Transverse colon (tissue), 4 donors: ENCODE measurements around the gene FUT9. TPM values are rescaled to one million over a fixed set of nuclear protein-coding genes. Genes with fewer than 3 reads are reported as not detected.
"Not testable (repeated sequence)": the region's sequence is repeated elsewhere in the genome, so short reads cannot be mapped to it uniquely, and the experiment has no call there.

Experiments
- DNase-seq: peaks from one replicate; pipeline ENCODE4 v3.0.0-alpha.2; 2019
- H3K27ac ChIP-seq, 4 donors: fragments of 200-600 bp; sonication (generic); 2 replicates each; pipeline ENCODE4 v1.5.1; 2016 to 2018; ENCODE audit warnings: inconsistent platforms in 4 of 4
- H3K27me3 ChIP-seq: fragments of 200-600 bp; sonication (generic); 2 replicates; pipeline ENCODE4 v1.5.1; 2017; ENCODE audit warnings: inconsistent platforms
- H3K36me3 ChIP-seq, 4 donors: fragments of 200-600 bp; sonication (generic); 2 replicates each; pipeline ENCODE4 v1.5.1; 2017 to 2019; ENCODE audit warnings: inconsistent platforms in 4 of 4
- H3K4me1 ChIP-seq, 4 donors: fragments of 200-600 bp; sonication (generic); 2 replicates each; pipeline ENCODE4 v1.5.1; 2017 to 2020; ENCODE audit warnings: inconsistent platforms in 4 of 4
- H3K4me3 ChIP-seq, 4 donors: fragments of 200-600 bp; sonication (generic); 1 replicate in 1 of 4; 2 replicates in 3 of 4; pipeline versions ENCODE4 v1.5.1 to v1.6.1; 2017 to 2019; ENCODE audit warnings: inconsistent platforms in 4 of 4
- H3K9me3 ChIP-seq, 2 donors: fragments of 200-600 bp; sonication (generic); 2 replicates each; pipeline ENCODE4 v1.5.1; 2017 to 2019; ENCODE audit warnings: inconsistent platforms in 2 of 2
- CTCF ChIP-seq, 5 experiments: fragments of 200-600 bp in 3 of 5; fragments of 450-650 bp in 2 of 5; sonication (generic) in 3 of 5; IDR thresholded peaks; 1 replicate in 2 of 5; 2 replicates in 3 of 5; pipeline ENCODE4 v1.5.1; 2016 to 2017; ENCODE audit warnings: antibody characterized with exemption in 5 of 5, inconsistent platforms in 3 of 5, mild to moderate bottlenecking in 2 of 5, moderate library complexity in 1 of 5
- EP300 ChIP-seq: sonication (generic); formaldehyde crosslinking; IDR thresholded peaks from one replicate; pipeline ENCODE4 v1.6.1; 2017; ENCODE audit warnings: antibody characterized with exemption, low read depth
- POLR2A ChIP-seq: fragments of 450-650 bp; IDR thresholded peaks from one replicate; pipeline ENCODE4 v1.6.1; 2016; ENCODE audit warnings: antibody characterized with exemption, mild to moderate bottlenecking, moderate library complexity
- POLR2AphosphoS5 ChIP-seq, 3 donors: sonication (generic); formaldehyde crosslinking; IDR thresholded peaks; one replicate each; pipeline ENCODE4 v1.6.1; 2016; ENCODE audit warnings: antibody characterized with exemption in 3 of 3
- WGBS, 2 donors: methylation state at CpG; one replicate each; pipeline ENCODE4 v1.1.5; 2018; ENCODE audit warnings: low coverage in 1 of 2; 5-methylcytosine and 5-hydroxymethylcytosine counted together
- in situ Hi-C, 4 donors: fragments of 200-750 bp; cut with MboI; loops; one replicate each; pipeline versions ENCODE4 v1.15.0 to v1.15.1; 2017; ENCODE audit warnings: low sequenced_read_pairs in 3 of 4, low pct_ligation_motif_present in 1 of 4, low pct_unique_long_range_greater_than_20kb in 1 of 4
- intact Hi-C: fragments of 100-400 bp; cut with DNase I; formaldehyde crosslinking; loops from one replicate; pipeline ENCODE4 v1.15.1; 2023; ENCODE audit warnings: low total_unique reads
- total RNA-seq, 4 donors: library from RNA; depleted of rRNA; stranded (reverse); fragments of >200 nt; gene quantifications; one replicate each; pipeline ENCODE4 v1.1.0, GENCODE V29; 2016

Gene FUT9
- total RNA-seq, 4 donors from 2014 or later: under 0.01 TPM; not detected in 3

- intact Hi-C loops: no loop called here
- in situ Hi-C loops: no loop called here
- no peaks in the 10 kb centered on the region for H3K9me3 ChIP-seq
- no peaks in the 10 kb centered on the region for H3K36me3 ChIP-seq
- no peak for DNase-seq
- no peaks in the 10 kb centered on the region for H3K27me3 ChIP-seq
- H3K27ac ChIP-seq: no peak overlapping the region
- 63 to 91% methylated on average over 1 of the region's 1 CpG for WGBS, 2 donors
- no peaks in the 10 kb centered on the region for H3K4me1 ChIP-seq
- no peak for TF ChIP-seq EP300
- no peak for TF ChIP-seq POLR2A
- TF ChIP-seq POLR2AphosphoS5 (IDR thresholded peaks at IDR 0.05): no peak
- TF ChIP-seq CTCF (IDR thresholded peaks at IDR 0.05): no peak
- H3K4me3 ChIP-seq: no peak overlapping the region
These were observed 234.0 kb downstream of the FUT9 start for GRCh38 chr6:96249755-96250154.

GRCh38 chr6:96257751-96258150 is 242.0 kb downstream of the FUT9 start:
- WGBS, 2 donors: 83 to 86% methylated on average over 1 of the region's 1 CpG

GRCh38 chr6:96260787-96261430 is 245.1 kb downstream of the FUT9 start:
- H3K27ac ChIP-seq, H3K4me3 ChIP-seq, H3K9me3 ChIP-seq, H3K4me1 ChIP-seq, H3K36me3 ChIP-seq, DNase-seq, in situ Hi-C loops, intact Hi-C loops, H3K27me3 ChIP-seq: not testable (repeated sequence)
- WGBS, 2 donors: 96% methylated on average over 24 of the region's 37 CpGs; no CpG with 5 or more reads in 1 of the 2 donors

More at GRCh38 chr6:96257751-96258150, 242.0 kb downstream of the FUT9 start:
- Histone ChIP-seq H3K27ac (no peak overlapping the region), H3K36me3 (no peaks in the 10 kb centered on the region), H3K9me3 (no peaks in the 10 kb centered on the region), H3K4me3 (no peak overlapping the region), H3K27me3 (no peaks in the 10 kb centered on the region), H3K4me1 (no peaks in the 10 kb centered on the region)
- no peak for DNase-seq
- intact Hi-C loops: no loop called here
- no peak for TF ChIP-seq POLR2A
- TF ChIP-seq EP300: no peak
- TF ChIP-seq POLR2AphosphoS5 (IDR thresholded peaks at IDR 0.05): no peak
- no peak for TF ChIP-seq CTCF (IDR thresholded peaks at IDR 0.05)
- in situ Hi-C loops: no loop called here
